Transverse colon (tissue), 3 donors: Measurements from ENCODE around the gene VPS11.

Source experiments
- CTCF ChIP-seq, 5 experiments: fragments of 200-600 bp in 3 of 5; fragments of 450-650 bp in 2 of 5; sonication (generic) in 3 of 5; IDR thresholded peaks; 1 replicate in 2 of 5; 2 replicates in 3 of 5; pipeline ENCODE4 v1.5.1; 2016 to 2017; ENCODE audit warnings: antibody characterized with exemption in 5 of 5, inconsistent platforms in 3 of 5, mild to moderate bottlenecking in 2 of 5, moderate library complexity in 1 of 5
- EP300 ChIP-seq: sonication (generic); formaldehyde crosslinking; IDR thresholded peaks from one replicate; pipeline ENCODE4 v1.6.1; 2017; ENCODE audit warnings: antibody characterized with exemption, low read depth

GRCh38 chr11:119116235-119116594 lies 48.6 kb downstream of the VPS11 start:
- TF ChIP-seq CTCF (IDR thresholded peaks at IDR 0.05) (no peak), EP300 (no peak)
